ENCODE results near the gene KCNJ8.
"Not testable (repeated sequence)": the region's sequence is repeated elsewhere in the genome, so short reads cannot be mapped to it uniquely, and the experiment has no call there.

DNA sequence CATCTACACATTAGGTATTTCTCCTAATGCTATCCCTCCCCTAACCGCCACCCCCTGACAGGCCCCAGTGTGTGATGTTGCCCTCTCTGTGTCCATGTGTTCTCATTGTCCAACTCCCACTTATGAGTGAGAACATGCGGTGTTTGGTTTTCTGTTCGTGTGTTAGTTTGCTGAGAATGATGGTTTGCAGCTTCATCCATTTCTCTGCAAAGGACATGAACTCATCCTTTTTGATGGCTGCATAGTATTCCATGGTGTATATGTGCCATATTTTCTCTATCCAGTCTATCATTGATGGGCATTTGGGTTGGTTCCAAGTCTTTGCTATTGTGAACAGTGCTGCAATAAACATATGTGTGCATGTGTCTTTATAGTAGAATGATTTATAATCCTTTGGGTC, 8.2 kb upstream of the KCNJ8 start:
- TF ChIP-seq EZH2phosphoT487 (IDR thresholded peaks at IDR 0.05; ENCODE audit: insufficient read depth, low read depth); EZH2 (IDR thresholded peaks at IDR 0.05; ENCODE audit: insufficient read depth, poor library complexity, severe bottlenecking): not testable (repeated sequence)
